Measurements from ENCODE around the gene TIGD1. TPM values are rescaled to one million over a fixed set of nuclear protein-coding genes. Genes with fewer than 3 reads are reported as not detected.

Gene TIGD1
- total RNA-seq, 2 experiments from 2014 or later = 8.7 to 10.4 TPM

- no peak overlapping the region for H3K4me3 Mint-ChIP-seq
- H3K27ac Mint-ChIP-seq = no peak overlapping the region
- ChIA-PET CTCF (interaction anchor here (0.7 kb wide), 1 partner anchor 506 kb away, joined by 3 read pairs; no protein-coding TSS in a partner anchor), POLR2A (no interaction called here)
- peaks cover 41% of the 10 kb centered on the region for H3K27me3 Mint-ChIP-seq
- H3K4me1 Mint-ChIP-seq = peaks cover 2% of the 10 kb centered on the region
- no peaks in the 10 kb centered on the region for H3K9me3 Mint-ChIP-seq
- H3K36me3 Mint-ChIP-seq (ENCODE audit: low read depth) = no peaks in the 10 kb centered on the region
- DNase-seq = no peak
Observed at GRCh38 chr2:232506709-232507108, 43.6 kb downstream of the TIGD1 start.

- CTCF ChIA-PET = no interaction called here
- POLR2A ChIA-PET = no interaction called here
- no peaks in the 10 kb centered on the region for H3K36me3 Mint-ChIP-seq (ENCODE audit: low read depth)
- no peak overlapping the region for H3K4me3 Mint-ChIP-seq
- no peaks in the 10 kb centered on the region for H3K9me3 Mint-ChIP-seq
- peaks cover 2% of the 10 kb centered on the region for H3K4me1 Mint-ChIP-seq
- H3K27me3 Mint-ChIP-seq = peaks cover 45% of the 10 kb centered on the region
- no peak overlapping the region for H3K27ac Mint-ChIP-seq
- DNase-seq = no peak
Observed at GRCh38 chr2:232505856-232506255, 44.5 kb downstream of the TIGD1 start.

- DNase-seq = no peak
- Mint-ChIP-seq H3K27ac (no peak overlapping the region), H3K4me1 (peaks cover 2% of the 10 kb centered on the region), H3K4me3 (no peak overlapping the region), H3K9me3 (no peaks in the 10 kb centered on the region), H3K36me3 (ENCODE audit: low read depth) (no peaks in the 10 kb centered on the region), H3K27me3 (peaks cover 48% of the 10 kb centered on the region)
- ChIA-PET POLR2A (no interaction called here), CTCF (no interaction called here)
Observed at GRCh38 chr2:232504438-232504837, 45.9 kb downstream of the TIGD1 start.

DNA sequence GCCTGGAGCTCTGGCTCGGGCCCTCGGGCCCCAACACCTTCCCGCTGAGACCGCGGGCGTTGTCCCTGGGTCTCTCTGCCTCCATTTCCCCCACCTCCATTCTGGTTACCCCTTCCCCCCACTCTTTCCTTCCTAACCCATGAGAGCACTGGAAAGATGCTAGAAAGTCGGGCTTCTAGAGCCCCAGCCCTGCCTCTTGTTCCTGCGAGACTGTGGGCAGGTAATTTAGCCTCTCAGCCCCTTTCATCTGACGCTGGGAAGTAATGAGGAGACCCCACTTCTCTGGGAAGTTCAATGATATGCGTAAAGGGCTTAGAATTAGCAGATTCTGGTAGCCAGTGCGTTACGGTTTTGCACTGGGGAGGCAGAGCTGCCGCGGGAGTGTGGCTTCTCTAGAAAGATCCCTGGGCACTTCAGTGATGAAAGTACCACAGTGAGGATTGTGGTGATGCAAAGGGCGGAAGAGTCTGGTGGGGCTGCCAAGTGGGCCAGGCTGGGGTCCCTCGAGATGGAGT lies 46.5 kb downstream of the TIGD1 start:
- no peak for DNase-seq
- Mint-ChIP-seq H3K27ac (no peak overlapping the region), H3K36me3 (ENCODE audit: low read depth) (no peaks in the 10 kb centered on the region), H3K4me1 (peaks cover 2% of the 10 kb centered on the region), H3K27me3 (peaks cover 48% of the 10 kb centered on the region), H3K9me3 (no peaks in the 10 kb centered on the region), H3K4me3 (no peak overlapping the region)
- ChIA-PET CTCF (no interaction called here), POLR2A (no interaction called here)

DNA sequence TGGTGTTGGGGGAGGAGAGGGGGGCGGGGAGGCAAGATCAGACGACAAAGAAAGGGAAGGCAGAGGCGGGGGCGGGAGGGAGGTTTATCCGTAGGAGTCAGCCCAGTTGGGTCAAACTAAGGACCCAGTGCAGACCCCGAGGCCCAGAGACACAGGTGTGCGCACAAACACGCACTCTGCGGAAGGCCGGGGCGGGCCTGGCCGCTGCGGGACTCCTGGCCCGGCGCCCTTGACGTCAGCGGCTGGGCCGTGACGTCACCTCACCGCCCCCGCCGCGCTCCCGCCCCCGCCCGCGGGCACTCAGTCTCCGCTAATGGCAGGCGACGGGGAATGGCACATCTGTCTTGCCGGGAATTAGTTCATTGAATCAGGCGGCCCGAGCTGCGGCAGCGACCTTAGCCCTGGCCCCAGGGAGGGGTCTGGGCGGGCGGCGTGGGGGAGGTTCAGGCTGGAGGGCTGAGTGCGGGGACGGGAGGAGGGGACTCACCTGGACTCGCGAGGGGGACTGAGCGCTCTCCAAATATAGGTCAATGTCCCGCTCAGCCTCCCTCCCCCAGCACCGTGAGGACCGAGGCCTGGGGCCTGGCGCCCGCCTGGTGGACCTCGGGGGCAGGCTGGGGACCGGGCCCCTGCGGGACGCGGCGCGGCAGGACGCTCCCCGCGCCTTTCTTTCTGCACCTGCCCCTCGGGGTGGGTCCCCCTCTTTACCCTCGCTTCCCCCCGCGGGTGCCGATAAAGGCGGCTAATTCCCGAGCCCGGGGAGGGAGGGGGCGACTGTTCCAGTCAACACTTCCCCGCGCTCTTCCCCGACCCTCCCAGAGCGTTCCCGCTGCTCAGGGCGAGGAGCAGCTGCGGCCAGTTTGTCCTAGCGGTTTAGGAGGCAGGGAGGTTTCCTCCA lies 47.2 kb downstream of the TIGD1 start:
- no peaks in the 10 kb centered on the region for H3K9me3 Mint-ChIP-seq
- no peaks in the 10 kb centered on the region for H3K36me3 Mint-ChIP-seq (ENCODE audit: low read depth)
- no peak for DNase-seq
- CTCF ChIA-PET = no interaction called here
- H3K27me3 Mint-ChIP-seq = peaks cover 51% of the 10 kb centered on the region
- no peak overlapping the region for H3K4me3 Mint-ChIP-seq
- POLR2A ChIA-PET = no interaction called here
- H3K27ac Mint-ChIP-seq = no peak overlapping the region
- H3K4me1 Mint-ChIP-seq = peaks cover 2% of the 10 kb centered on the region

DNA sequence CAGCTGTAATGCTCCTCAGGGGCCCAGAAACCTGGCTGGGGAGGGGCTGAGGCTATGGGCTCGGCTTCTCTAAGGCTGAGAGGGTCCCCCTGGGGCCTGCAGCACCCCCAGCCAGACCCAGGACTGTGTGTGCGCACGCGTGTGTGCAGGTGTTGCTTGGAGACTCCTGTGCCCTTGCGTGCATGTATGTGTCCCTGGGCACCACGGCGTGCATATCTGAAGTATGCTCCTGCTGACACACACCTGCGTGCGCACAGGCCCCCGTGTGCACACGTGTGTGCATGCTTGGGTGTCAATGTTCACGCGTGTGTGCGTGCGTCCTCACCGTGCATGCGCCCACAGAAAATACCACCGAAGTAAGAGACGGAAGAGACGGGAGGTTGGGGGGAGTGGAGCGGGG lies 47.8 kb downstream of the TIGD1 start:
- H3K36me3 Mint-ChIP-seq (ENCODE audit: low read depth) = no peaks in the 10 kb centered on the region
- CTCF ChIA-PET = no interaction called here
- peaks cover 51% of the 10 kb centered on the region for H3K27me3 Mint-ChIP-seq
- H3K27ac Mint-ChIP-seq = no peak overlapping the region
- H3K4me1 Mint-ChIP-seq = peaks cover 2% of the 10 kb centered on the region
- POLR2A ChIA-PET = no interaction called here
- peak overlapping the region; percentile 45 for H3K4me3 Mint-ChIP-seq
- no peaks in the 10 kb centered on the region for H3K9me3 Mint-ChIP-seq
- no peak for DNase-seq

DNA sequence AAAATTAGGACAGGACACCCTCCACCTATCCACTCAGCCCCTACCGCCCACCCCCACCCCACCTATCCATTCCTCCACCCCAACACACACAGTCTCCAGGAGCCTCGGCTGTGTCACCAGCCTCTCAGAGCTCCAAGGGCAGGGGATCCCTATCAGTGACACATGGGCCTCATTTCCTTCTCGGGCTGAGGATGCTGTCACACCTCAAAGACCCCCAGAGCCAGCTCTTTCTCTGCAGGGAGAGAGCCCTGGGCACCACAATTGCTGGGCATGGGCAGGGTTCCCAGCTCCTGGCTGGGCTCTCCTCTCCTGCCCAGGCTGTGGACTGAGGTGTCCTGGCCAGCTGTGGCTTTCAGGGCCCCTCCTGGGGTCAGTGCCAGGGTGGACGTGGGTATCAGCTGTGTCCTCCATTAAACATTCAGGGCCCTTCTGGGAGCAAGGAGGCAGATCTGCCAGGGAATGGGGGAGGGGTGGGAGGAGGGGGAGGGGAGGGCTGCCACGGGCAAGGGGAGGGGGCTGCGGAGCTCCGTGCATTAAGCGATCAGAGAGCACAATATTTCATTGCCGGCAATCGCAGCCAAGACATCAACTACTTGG lies 48.5 kb downstream of the TIGD1 start:
- Mint-ChIP-seq H3K27ac (no peak overlapping the region), H3K4me1 (peaks cover 2% of the 10 kb centered on the region), H3K4me3 (no peak overlapping the region), H3K9me3 (no peaks in the 10 kb centered on the region), H3K36me3 (ENCODE audit: low read depth) (no peaks in the 10 kb centered on the region), H3K27me3 (peaks cover 47% of the 10 kb centered on the region)
- DNase-seq = no peak
- CTCF ChIA-PET = no interaction called here
- POLR2A ChIA-PET = no interaction called here

DNA sequence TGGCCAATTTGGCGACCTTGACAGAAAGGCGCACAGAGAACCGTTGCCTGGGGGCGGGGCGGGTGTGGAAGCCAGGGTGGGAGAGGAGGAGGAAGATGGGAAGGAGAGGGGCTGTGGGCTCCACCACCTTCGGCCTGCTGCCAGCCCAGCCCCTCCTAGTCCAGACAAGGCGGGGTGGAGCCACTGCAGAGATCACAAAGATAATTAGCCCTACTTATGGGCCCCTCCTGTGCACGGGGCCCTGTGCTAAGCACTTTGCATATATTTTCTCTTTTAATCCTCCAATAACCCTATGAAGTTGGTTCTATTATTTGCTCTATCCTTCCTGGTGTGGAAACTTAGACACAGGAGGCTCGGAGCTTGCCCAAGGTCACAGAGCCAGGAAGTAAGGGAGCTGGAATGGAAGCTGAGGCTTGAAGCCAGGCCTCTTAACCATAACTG lies 49.0 kb downstream of the TIGD1 start:
- no peak overlapping the region for H3K4me3 Mint-ChIP-seq
- ChIA-PET CTCF (no interaction called here), POLR2A (no interaction called here)
- H3K4me1 Mint-ChIP-seq = peaks cover 2% of the 10 kb centered on the region
- no peak for DNase-seq
- H3K27ac Mint-ChIP-seq = no peak overlapping the region
- H3K36me3 Mint-ChIP-seq (ENCODE audit: low read depth) = no peaks in the 10 kb centered on the region
- H3K9me3 Mint-ChIP-seq = no peaks in the 10 kb centered on the region
- peaks cover 47% of the 10 kb centered on the region for H3K27me3 Mint-ChIP-seq

DNA sequence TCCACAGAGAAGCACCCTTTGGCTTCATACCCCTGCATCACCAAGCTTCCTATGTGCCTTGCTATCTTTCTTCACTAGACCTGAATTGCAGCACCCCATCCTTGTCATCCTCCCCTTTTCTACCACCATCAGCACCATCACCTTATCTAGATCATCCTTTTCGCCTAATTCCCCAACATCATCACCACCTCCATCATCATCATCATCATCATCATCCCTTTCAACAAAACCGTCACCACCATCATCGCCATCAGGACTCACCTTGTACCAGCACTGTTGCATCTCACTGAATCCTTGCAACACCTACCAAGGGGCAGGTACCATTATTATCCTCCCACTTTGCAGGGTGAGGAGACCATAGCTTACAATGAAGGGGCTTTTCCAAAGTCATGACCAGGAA lies 51.9 kb downstream of the TIGD1 start:
- Mint-ChIP-seq H3K4me3 (no peak overlapping the region), H3K27ac (no peak overlapping the region), H3K27me3 (peaks cover 20% of the 10 kb centered on the region), H3K9me3 (no peaks in the 10 kb centered on the region), H3K36me3 (ENCODE audit: low read depth) (no peaks in the 10 kb centered on the region), H3K4me1 (peaks cover 2% of the 10 kb centered on the region)
- POLR2A ChIA-PET = no interaction called here
- CTCF ChIA-PET = interaction anchor here (1.2 kb wide), 1 partner anchor 9 kb away, joined by 3 read pairs; no protein-coding TSS in a partner anchor
- no peak for DNase-seq

Other genes with a start within 250 kb of the TIGD1 start
- not detected for gene ALPP, start 171.8 kb downstream of the TIGD1 start, total RNA-seq
- not detected for gene ALPG, start 143.7 kb downstream of the TIGD1 start, total RNA-seq
- not detected for gene ALPI, start 94.4 kb downstream of the TIGD1 start, total RNA-seq
- gene ECEL1, start 62.7 kb downstream of the TIGD1 start, total RNA-seq = not detected
- gene PRSS56, start 30.2 kb downstream of the TIGD1 start, total RNA-seq = not detected
- not detected for gene CHRND, start 24.4 kb downstream of the TIGD1 start, total RNA-seq
- gene CHRNG, start 10.9 kb downstream of the TIGD1 start, total RNA-seq = not detected
- gene EIF4E2, start 132 bp upstream of the TIGD1 start, total RNA-seq = 10 to 100 TPM; 68.1 to 76.4 TPM
- gene EFHD1, start 83.0 kb upstream of the TIGD1 start, total RNA-seq = under 1 TPM; 0.32 to 0.50 TPM
- 10 to 100 TPM; 54.3 to 58.7 TPM for gene GIGYF2, start 146.8 kb upstream of the TIGD1 start, total RNA-seq
- not detected for gene KCNJ13, start 226.0 kb upstream of the TIGD1 start, total RNA-seq